GM21381 (cell line): ENCODE measurements around the gene SUFU.

Experiments
- ATAC-seq: cut with Tn5 transposase; IDR thresholded peaks from one replicate; pipeline ENCODE4 v1.9.1; 2021; ENCODE audit warnings: mild to moderate bottlenecking, moderate library complexity; ENCODE audit not compliant: unreplicated experiment

The SUFU gene

DNA sequence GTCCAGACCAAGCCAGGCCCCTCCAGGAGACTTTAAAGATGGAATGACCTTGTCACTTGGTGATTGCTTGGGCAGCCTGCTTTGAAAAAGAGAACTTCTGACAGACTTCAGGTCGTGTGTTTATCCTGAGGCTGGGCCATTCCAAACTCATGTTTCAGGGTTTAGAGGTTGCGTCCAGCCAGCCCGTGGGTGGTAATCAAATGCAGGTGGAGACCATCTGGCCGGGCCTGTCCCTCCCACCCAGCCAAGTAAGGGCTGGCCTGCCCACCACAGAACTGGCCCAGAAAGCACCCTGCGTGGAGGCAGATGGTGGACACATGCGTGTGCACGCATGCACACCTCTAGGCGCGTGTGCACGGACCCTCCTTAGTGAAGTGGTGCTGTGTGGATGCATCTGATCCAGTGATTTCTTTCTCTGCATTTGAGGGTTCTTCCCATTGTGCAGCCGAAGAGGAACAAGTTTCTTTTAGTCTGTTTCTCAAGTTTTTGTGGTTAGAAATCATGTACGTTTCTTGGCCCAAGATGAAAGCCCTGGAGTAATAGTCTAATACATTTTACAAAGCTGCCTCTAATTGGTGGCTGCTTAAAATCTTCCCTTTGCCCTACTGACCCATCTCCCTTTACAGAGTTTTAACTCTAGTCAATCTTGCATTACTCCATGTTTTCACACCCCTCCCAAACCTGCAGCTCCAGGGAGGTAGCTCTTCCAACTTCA, 43.0 kb downstream of the SUFU start:
- ATAC-seq, result no peak

DNA sequence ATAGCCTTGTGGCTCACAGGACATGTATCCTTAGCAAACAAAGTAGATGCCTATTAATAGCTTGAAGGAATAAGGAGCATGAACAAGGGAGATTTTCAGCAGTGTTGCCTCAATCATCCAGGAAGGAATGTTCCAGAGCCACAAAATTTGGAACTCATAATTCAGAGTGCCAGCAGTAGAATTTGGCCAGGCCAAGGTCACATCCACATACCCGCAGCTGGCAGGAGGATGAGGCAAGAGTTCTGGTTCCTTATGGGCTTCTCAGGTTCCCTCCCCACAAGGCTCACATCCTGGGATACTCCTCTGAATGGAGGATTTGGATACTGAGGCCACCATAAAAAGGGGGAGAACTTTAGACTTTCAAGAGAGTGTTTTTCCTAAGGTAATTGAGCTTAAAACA, 45.8 kb downstream of the SUFU start:
- ATAC-seq, result no peak

DNA sequence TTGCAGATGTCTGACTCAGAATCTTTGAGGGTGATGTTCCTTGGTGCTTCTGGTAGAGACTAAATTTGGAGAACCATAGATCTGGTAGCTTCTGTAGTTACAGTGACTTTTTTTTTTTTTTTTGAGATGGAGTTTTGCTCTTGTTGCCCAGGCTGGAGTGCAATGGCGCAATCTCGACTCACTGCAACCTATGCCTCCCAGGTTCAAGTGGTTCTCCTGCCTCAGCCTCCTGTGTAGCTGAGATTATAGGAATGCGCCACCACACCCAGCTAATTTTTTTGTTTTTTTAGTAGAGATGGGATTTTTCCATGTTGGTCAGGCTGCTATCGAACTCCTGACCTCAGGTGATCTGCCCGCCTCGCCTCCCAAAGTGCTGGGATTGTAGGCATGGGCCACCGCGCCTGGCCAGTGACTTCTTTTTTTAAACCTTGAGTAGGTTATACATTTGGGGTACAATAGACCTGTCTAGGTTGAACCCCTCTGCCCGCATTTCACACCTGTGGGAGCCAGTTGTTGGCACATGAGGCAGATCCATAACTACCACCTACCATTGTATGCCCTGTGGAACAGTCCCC, 47.0 kb downstream of the SUFU start:
- ATAC-seq, result no peak

DNA sequence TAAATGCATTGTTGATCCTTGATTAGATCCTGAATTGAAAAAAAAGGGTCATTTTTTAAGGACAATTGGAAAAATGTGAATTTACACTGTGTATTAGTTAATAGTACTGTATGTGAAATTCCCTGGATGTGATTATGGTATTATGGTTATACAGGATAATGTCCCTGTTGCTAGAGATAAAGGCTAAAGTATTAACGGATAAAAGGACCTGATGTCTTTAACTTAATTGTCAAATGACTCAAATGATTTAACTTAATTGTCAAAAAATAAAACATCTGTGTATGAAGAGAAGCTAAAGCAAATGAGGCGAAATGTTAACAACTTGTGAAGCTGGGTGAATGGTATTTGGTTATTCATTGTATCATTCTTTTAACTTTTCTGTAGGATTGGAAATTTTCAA, 48.8 kb downstream of the SUFU start:
- ATAC-seq, result no peak

DNA sequence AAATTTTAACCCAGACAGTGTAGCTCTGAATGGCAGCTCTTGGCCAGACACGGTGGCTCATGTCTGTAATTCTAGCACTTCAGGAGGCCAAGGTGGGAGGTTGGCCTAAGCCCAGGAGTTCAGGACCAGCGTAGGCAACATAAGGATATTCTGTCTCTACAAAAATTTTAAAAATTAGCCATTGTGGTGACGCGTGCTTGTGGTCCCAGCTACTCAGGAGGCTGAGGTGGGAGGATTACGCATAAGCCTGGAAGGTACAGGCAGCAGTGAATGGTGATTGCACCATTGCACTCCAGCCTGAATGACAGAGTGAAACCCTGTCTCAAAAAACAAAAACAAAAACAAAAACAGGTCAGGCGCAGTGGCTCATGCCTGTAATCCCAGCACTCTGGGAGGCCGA, 50.0 kb downstream of the SUFU start:
- no peak for ATAC-seq

GRCh38 chr10:102554531-102554930, 50.8 kb downstream of the SUFU start:
- ATAC-seq, result no peak

- no peak for ATAC-seq
Measured at GRCh38 chr10:102555781-102556328, 52.1 kb downstream of the SUFU start.

DNA sequence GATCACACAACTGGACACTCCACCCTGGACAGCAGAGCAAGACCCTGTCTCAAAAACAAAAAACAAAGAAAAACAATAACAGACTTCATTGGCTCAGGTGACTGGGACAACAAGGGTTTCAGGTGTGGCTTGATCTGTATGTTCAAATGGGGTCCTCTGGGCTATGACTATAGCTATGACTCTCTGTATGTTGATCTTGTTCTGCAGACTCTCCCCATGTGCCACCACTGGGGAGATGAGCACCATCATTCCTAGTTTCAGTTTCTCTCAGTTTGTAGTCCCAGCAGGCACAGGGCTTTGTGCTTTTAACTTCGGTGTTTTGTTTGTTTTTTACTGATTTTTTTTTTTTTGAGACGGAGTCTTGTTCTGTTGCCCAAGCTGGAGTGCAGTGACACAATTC, 53.8 kb downstream of the SUFU start:
- ATAC-seq, result no peak

GRCh38 chr10:102559764-102560163, 56.0 kb downstream of the SUFU start:
- ATAC-seq, result no peak

DNA sequence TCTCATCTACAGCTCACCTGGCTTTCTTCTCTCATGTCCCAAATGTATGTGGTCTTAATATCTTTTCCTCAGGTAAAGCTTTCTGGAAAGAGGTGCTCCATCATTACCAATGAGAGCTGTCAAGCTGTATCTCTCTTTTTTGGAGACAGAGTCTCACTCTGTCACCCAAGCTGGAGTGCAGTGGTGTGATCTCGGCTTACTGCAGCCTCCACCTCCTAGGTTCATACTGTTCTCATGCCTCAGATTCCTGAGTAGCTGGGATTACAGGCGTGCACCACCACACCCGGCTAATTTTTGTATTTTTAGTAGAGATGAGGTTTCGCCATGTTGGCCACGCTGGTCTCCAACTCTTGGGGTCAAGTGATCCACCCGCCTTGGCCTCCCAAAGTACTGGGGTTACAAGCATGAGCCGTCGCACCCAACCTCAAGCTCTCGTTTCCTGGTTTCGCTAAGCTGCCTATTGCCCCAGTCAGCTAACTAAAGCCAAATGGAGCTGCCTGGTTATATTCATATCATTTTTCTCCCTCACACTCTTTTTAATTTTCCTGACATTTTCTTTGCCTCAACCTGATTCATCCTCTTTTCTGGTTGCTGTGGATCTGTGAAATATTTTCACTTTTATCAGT, 60.5 kb downstream of the SUFU start:
- no peak for ATAC-seq

DNA sequence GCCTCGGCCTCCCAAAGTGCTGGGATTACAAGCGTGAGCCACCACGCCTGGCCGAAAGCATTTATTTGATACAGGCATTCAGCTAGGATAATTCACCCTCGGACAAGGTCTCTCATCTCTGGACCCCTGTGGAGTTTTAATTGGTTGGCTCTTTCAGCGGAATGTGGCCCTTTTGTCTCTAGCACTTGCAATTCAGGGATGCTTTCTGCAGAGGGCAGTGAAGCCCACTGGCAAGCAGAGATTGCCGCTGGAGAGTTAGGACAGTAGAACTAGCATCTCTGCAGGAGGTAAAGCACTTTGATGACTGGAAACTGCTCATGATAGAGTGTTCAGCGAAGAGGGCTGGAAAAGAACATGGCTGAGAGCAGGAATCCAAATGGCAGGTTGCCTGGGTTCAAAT, 62.0 kb downstream of the SUFU start:
- ATAC-seq, result no peak

DNA sequence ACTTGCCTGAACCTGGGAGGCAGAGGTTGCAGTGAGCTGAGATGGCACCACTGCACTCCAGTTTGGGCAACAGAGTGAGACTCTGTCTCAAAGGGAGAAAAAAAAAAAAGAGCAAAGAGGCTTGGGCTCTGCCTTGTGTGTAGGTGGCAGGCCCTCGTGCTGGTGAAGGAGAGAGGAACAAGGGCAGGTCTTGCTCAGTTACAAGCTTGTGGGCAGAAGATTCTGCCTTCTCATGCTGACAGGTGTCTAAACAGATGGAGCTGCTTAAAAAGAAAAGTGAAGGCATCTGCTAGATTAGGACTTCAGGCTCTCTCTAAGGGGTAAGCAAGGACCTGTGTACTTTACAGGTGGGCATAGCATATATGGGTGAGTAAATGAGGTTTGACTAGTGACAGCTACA, 75.0 kb downstream of the SUFU start:
- no peak for ATAC-seq

- ATAC-seq, result no peak
Measured at GRCh38 chr10:102579328-102579727, 75.6 kb downstream of the SUFU start.

DNA sequence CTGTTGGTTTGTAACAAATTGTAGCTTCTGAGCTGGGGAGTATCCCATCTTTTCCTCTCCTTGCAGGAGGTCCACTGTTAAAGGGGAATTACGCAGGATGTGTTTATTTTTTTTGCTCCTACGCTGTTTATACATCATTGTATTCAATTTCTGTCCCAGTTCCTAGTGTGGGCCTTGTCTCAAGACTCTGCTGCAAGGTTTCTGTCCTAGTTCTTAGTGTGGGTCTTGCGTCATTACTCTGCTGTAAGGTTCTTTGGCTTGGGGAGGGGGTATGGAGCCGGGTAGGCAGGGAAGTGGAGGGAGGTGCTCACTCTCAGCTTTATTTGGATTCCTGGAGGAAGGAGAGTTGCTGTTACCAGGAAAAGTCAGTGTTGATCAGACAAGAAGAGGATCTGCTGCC, 76.5 kb downstream of the SUFU start:
- no peak for ATAC-seq

DNA sequence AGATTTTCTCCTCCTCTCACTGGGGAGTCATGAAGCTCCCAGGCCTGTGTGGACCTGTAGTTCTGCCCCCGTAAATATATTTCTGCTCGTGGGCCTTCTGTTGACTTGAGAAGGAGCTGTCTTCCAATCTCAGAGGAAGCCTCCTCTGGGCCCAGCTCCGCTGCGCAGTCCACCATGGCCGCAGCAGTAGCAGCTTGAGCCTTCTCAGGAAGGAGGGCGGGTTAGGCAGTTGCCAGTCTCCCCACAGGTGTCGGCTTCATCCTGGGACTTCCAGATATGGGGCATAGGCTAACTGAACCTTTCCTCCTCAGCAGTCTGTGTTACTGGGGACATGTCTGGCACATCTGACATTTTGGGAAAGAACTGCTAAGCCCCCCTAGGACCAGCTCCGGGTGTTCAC, 77.6 kb downstream of the SUFU start:
- ATAC-seq, result no peak

DNA sequence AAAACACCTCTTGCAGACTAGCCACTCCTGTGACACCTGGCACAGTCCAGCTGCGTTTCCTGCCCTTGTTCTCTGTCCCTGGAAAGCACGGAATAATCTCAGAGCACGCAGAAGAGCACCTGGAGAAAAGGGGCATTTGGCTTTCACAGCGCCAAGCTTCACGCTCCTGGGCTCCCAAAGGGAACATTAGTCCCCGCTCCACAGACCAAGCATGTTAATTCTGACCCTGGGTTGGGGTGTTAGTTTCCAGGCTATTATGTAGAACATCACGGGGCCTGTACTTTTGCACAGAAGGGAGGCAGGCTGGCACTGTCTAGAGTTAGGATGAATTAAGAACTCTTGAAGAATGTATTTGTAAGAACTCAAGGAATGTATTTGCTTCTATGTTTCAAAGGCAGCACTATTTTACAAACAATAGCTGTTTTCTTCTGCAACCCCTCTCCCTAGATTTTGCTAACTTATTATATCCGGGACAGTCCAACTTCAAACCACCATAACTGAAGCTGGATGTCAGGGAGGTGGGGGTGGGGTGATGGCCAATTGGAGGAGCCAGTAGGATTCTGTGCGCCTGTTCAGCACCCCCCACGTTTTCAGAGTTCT, 78.3 kb downstream of the SUFU start:
- no peak for ATAC-seq

GRCh38 chr10:102583435-102584417, 80.0 kb downstream of the SUFU start:
- ATAC-seq, result no peak

DNA sequence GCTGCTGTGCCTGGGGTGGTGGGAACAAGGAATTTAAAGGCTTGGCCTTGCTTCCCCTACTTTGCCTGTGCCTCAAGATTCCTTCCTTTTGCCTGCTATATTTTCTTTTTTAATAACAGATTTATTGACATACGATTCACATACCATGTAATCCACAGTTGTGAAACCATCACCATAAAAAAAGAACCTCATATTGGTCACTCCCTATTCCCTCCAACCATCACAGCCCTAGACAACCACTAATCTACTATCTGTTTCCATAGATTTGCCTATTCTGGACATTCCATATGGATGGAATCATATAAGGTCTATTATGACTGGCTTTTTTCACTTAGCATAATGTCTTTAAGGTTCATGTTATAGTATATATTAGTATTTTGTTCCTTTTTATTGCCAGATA, 81.3 kb downstream of the SUFU start:
- no peak for ATAC-seq

GRCh38 chr10:102586858-102587257, 83.1 kb downstream of the SUFU start:
- no peak for ATAC-seq

DNA sequence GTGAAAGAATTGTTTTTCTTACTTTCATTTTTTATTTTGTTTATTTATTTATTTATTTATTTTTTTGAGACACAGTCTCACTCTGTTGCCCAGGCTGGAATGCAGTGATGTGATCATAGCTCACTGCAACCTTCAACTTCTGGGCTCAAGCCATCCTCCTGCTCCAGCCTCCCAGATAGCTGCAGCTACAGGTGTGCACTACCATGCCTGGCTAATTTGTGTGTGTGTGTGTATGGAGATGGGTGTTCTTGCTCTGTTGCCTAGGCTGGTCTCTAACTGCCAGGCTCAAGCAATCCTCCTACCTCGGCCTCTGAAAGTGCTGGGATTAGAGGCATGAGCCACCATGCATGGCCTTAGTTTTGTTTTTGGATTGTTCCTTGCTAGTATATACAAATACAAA, 85.1 kb downstream of the SUFU start:
- ATAC-seq, result no peak
